Upper lobe of left lung (tissue), 4 donors: Measurements from ENCODE around the gene AZGP1.

Source experiments
- CTCF ChIP-seq, 6 experiments: fragments of 450-650 bp in 4 of 6; fragments of 200-600 bp in 2 of 6; sonication (generic) in 2 of 6; IDR thresholded peaks; one replicate each; pipeline ENCODE4 v1.5.1; 2016 to 2019; ENCODE audit warnings: antibody characterized with exemption in 6 of 6
- EP300 ChIP-seq, 4 donors: sonication (generic); formaldehyde crosslinking; IDR thresholded peaks; one replicate each; pipeline ENCODE4 v1.5.1; 2017; ENCODE audit warnings: antibody characterized with exemption in 4 of 4, control low read depth in 2 of 4
- POLR2A ChIP-seq, 4 donors: fragments of 450-650 bp; IDR thresholded peaks; one replicate each; pipeline ENCODE4 v1.5.1; 2016 to 2017; ENCODE audit warnings: antibody characterized with exemption in 4 of 4, mild to moderate bottlenecking in 2 of 4

DNA sequence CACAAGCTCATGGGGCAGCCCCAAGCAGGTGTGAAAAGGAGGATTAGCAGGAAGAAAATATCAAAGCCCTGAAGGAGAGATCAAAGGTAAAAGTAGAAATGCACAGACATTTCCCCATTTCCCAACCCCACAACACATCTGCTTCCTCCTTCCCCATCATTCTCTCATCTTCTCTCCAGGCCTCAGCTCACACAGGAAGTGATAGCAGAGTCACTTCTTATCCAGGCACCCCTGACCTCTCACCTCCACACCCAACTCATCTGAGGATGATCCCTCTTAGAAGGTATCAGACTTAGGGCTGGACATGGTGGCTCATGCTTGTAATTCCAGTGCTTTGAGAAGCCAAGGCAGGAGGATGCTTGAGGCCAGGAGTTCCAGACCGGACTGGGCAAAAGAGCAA lies 28.2 kb downstream of the AZGP1 start:
- no peak for TF ChIP-seq CTCF (IDR thresholded peaks at IDR 0.05)
- TF ChIP-seq POLR2A (IDR thresholded peaks at IDR 0.05): no peak
- TF ChIP-seq EP300 (IDR thresholded peaks at IDR 0.05): no peak
